K562 (cell line): Measurements from ENCODE around the gene SSBP2. TPM values are rescaled to one million over a fixed set of nuclear protein-coding genes. Genes with fewer than 3 reads are reported as not detected.

Experiments used
- C11orf30 ChIP-seq: fragments of 450-650 bp; IDR thresholded peaks from 2 replicates; pipeline ENCODE4 v1.6.1; 2016; ENCODE audit warnings: low read depth, mild to moderate bottlenecking
- CBX3 ChIP-seq, 2 experiments: IDR thresholded peaks; 1 replicate in 1 of 2; 2 replicates in 1 of 2; pipeline ENCODE4 v1.6.1; 2012; ENCODE audit warnings: inconsistent platforms in 2 of 2, low read length in 2 of 2, borderline replicate concordance in 1 of 2, control low read depth in 1 of 2
- CC2D1A ChIP-seq: fragments of 450-650 bp; IDR thresholded peaks from 2 replicates; pipeline ENCODE4 v1.6.1; 2017; ENCODE audit warnings: mild to moderate bottlenecking
- CREB5 ChIP-seq: fragments of 250-450 bp; sonication (Bioruptor Pico); IDR thresholded peaks from 2 replicates; pipeline ENCODE4 v1.5.0; 2020; ENCODE audit warnings: mild to moderate bottlenecking
- DLX4 ChIP-seq: fragments of 250-450 bp; sonication (Bioruptor Pico); IDR thresholded peaks from 2 replicates; pipeline ENCODE4 v1.6.1; 2021; ENCODE audit warnings: mild to moderate bottlenecking
- EP400 ChIP-seq: fragments of 450-650 bp; IDR thresholded peaks from 2 replicates; pipeline ENCODE4 v1.6.1; 2017; ENCODE audit warnings: antibody characterized with exemption, mild to moderate bottlenecking, moderate library complexity
- HNRNPUL1 ChIP-seq: fragments of 200-400 bp; formaldehyde crosslinking; IDR thresholded peaks from 2 replicates; pipeline ENCODE4 v1.6.1; 2017; ENCODE audit warnings: low read length
- HSF4 ChIP-seq: fragments of 250-450 bp; sonication (Bioruptor Pico); IDR thresholded peaks from 2 replicates; pipeline ENCODE4 v2.1.2; 2022; ENCODE audit warnings: mild to moderate bottlenecking, moderate library complexity, borderline replicate concordance
- IRF1 ChIP-seq: sonication (generic); formaldehyde crosslinking; IDR thresholded peaks from 2 replicates; pipeline ENCODE4 v1.8.0; 2022; ENCODE audit warnings: missing genetic modification reagents, mild to moderate bottlenecking, borderline replicate concordance
- JUND ChIP-seq, 2 experiments: IDR thresholded peaks; 2 replicates in 1 of 2; 3 replicates in 1 of 2; pipeline ENCODE4 v1.6.1; 2011; ENCODE audit warnings: borderline replicate concordance in 2 of 2, low read depth in 2 of 2, low read length in 2 of 2, improper control_type of control experiment in 1 of 2, missing biosample characterization in 1 of 2, missing genetic modification characterization in 1 of 2, missing genetic modification reagents in 1 of 2
- MCM3 ChIP-seq: fragments of 450-650 bp; IDR thresholded peaks from 2 replicates; pipeline ENCODE4 v1.6.1; 2016
- PHF8 ChIP-seq: fragments of 200-600 bp; sonication (generic); IDR thresholded peaks from 2 replicates; pipeline ENCODE4 v1.6.1; 2012; ENCODE audit warnings: mixed run types, mild to moderate bottlenecking, inconsistent platforms, low read length, moderate library complexity, borderline replicate concordance
- PHTF2 ChIP-seq: fragments of 250-450 bp; sonication (Bioruptor Pico); IDR thresholded peaks from 2 replicates; pipeline ENCODE4 v1.5.0; 2021; ENCODE audit warnings: mild to moderate bottlenecking
- POLR2H ChIP-seq: IDR thresholded peaks from 2 replicates; pipeline ENCODE4 v1.6.1; 2016; ENCODE audit warnings: missing genetic modification characterization, low read depth, mild to moderate bottlenecking, control low read depth, missing compliant biosample characterization, moderate library complexity
- PRPF4 ChIP-seq: fragments of 200-400 bp; formaldehyde crosslinking; IDR thresholded peaks from one replicate; pipeline ENCODE4 v1.6.1; 2017; ENCODE audit warnings: low read length, low read depth, mild to moderate bottlenecking; ENCODE audit not compliant: insufficient read depth, poor library complexity, severe bottlenecking
- SMARCB1 ChIP-seq: IDR thresholded peaks from 2 replicates; pipeline ENCODE4 v1.6.1; 2011; ENCODE audit warnings: improper control_type of control experiment, low read depth; ENCODE audit not compliant: insufficient read length
- SMARCC2 ChIP-seq: fragments of 450-650 bp; IDR thresholded peaks from 2 replicates; pipeline ENCODE4 v1.6.1; 2017; ENCODE audit warnings: antibody characterized with exemption, moderate library complexity, mild to moderate bottlenecking, low read depth
- SMARCE1 ChIP-seq: fragments of 450-650 bp; IDR thresholded peaks from 2 replicates; pipeline ENCODE4 v1.7.1; 2016; ENCODE audit warnings: mild to moderate bottlenecking
- SREBF2 ChIP-seq: sonication (generic); formaldehyde crosslinking; IDR thresholded peaks from 2 replicates; pipeline ENCODE4 v1.4.0; 2020; ENCODE audit warnings: mild to moderate bottlenecking, missing genetic modification reagents
- SRSF1 ChIP-seq: fragments of 200-400 bp; formaldehyde crosslinking; IDR thresholded peaks from 2 replicates; pipeline ENCODE4 v1.6.1; 2017; ENCODE audit warnings: mild to moderate bottlenecking, low read depth, low read length, moderate library complexity
- STAT5A ChIP-seq: IDR thresholded peaks from 2 replicates; pipeline ENCODE4 v1.6.1; 2012; ENCODE audit warnings: low read length, inconsistent platforms, borderline replicate concordance
- TARDBP ChIP-seq: fragments of 450-650 bp; IDR thresholded peaks from 2 replicates; pipeline ENCODE4 v1.6.1; 2016
- ZBTB7A ChIP-seq: IDR thresholded peaks from 2 replicates; pipeline ENCODE4 v1.6.1; 2011; ENCODE audit warnings: low read depth, mild to moderate bottlenecking, low read length, moderate library complexity, borderline replicate concordance; ENCODE audit not compliant: control insufficient read depth
- ZC3H11A ChIP-seq: IDR thresholded peaks from 2 replicates; pipeline ENCODE4 v1.6.1; 2012; ENCODE audit warnings: low read depth, low read length, improper control_type of control experiment
- ZFPM2 ChIP-seq: fragments of 250-450 bp; sonication (Bioruptor Pico); IDR thresholded peaks from 2 replicates; pipeline ENCODE4 v1.5.1; 2022; ENCODE audit warnings: mild to moderate bottlenecking
- ZNF143 ChIP-seq: sonication (generic); formaldehyde crosslinking; IDR thresholded peaks from 2 replicates; pipeline ENCODE4 v1.9.0; 2022; ENCODE audit warnings: mild to moderate bottlenecking, missing genetic modification reagents
- ZNF217 ChIP-seq: sonication (generic); formaldehyde crosslinking; IDR thresholded peaks from 2 replicates; pipeline ENCODE4 v1.8.0; 2022; ENCODE audit warnings: mild to moderate bottlenecking, missing genetic modification reagents
- ZNF316 ChIP-seq: fragments of 450-650 bp; IDR thresholded peaks from 2 replicates; pipeline ENCODE4 v1.6.1; 2016
- ZZZ3 ChIP-seq: fragments of 450-650 bp; IDR thresholded peaks from 2 replicates; pipeline ENCODE4 v1.6.1; 2016; ENCODE audit warnings: antibody characterized with exemption, mild to moderate bottlenecking, moderate library complexity
- polyA plus RNA-seq, 8 experiments: library from polyadenylated mRNA; depleted of rRNA in 4 of 8; stranded (reverse) in 5 of 8; unstranded in 3 of 8; fragments of >200 nt; fragmentation: Nextera tagmentation in 2 of 8; fragmentation: Illumina TruSeq in 1 of 8; extraction: Ambion mirVana in 2 of 8; extraction: Trizol in 1 of 8; gene quantifications; 2 replicates each; pipeline versions ENCODE4 v1.2.1 to v1.2.3, GENCODE V29; 2011 to 2014; ENCODE audit warnings: inconsistent platforms in 1 of 8, missing spikeins in 1 of 8
- total RNA-seq, 7 experiments: library from RNA; depleted of rRNA in 6 of 7; stranded (reverse); fragments of >200 nt in 6 of 7; fragmentation: Illumina TruSeq in 2 of 7; extraction: Trizol in 2 of 7; gene quantifications; 2 replicates each; pipeline versions ENCODE4 v1.2.1 to v1.2.3, GENCODE V29; 2011 to 2021; ENCODE audit warnings: low replicate concordance in 1 of 7

Gene SSBP2
- total and polyA plus RNA-seq, 9 of the 15 experiments (the other 6 are each of a cell fraction or from before 2014, with no cell fraction given) = 22.3 to 133 (median 42.1) TPM

- no peak for TF ChIP-seq ZZZ3
- TF ChIP-seq DLX4 (CRISPR knock-in tag) = no peak
- peak; percentile 46; the same call in 1 of the 2 replicates for TF ChIP-seq SMARCE1
- TF ChIP-seq ZC3H11A = no peak
- TF ChIP-seq CREB5 = no peak
- no peak for TF ChIP-seq C11orf30
- no peak for TF ChIP-seq MCM3
- TF ChIP-seq PRPF4 = no peak
- TF ChIP-seq PHF8 = no peak
- TF ChIP-seq HNRNPUL1 = no peak
- TF ChIP-seq SREBF2 (CRISPR knock-in tag) = no peak
- no peak for TF ChIP-seq TARDBP
- TF ChIP-seq PHTF2 = no peak
- no peak for TF ChIP-seq EP400
- TF ChIP-seq HSF4 (CRISPR knock-in tag) = no peak
- no peak for TF ChIP-seq JUND (IDR thresholded peaks at IDR 0.05; ENCODE audit: borderline replicate concordance, low read depth, low read length)
- no peak for TF ChIP-seq JUND (tag; IDR thresholded peaks at IDR 0.05; ENCODE audit: borderline replicate concordance, low read depth, low read length)
- TF ChIP-seq SRSF1 = no peak
- TF ChIP-seq ZNF316 = peak; percentile 45
- no peak for TF ChIP-seq ZFPM2 (CRISPR knock-in tag)
- TF ChIP-seq IRF1 = no peak
- no peak for TF ChIP-seq ZNF217
- TF ChIP-seq CBX3 (IDR thresholded peaks at IDR 0.05; ENCODE audit: borderline replicate concordance in 1 of 2, low read length in 2 of 2) = peak in 1 of 2 experiments; percentile 35; a peak in 1 of 3 replicates
- no peak for TF ChIP-seq ZNF143 (CRISPR knock-in tag)
- TF ChIP-seq STAT5A = peak; percentile 31; the same call in 1 of the 2 replicates
- TF ChIP-seq SMARCB1 = no peak
- no peak for TF ChIP-seq POLR2H
- TF ChIP-seq CC2D1A = no peak; the same call in 1 of the 2 replicates
- no peak for TF ChIP-seq ZBTB7A
- no peak for TF ChIP-seq SMARCC2
These were observed 12.5 kb upstream of the SSBP2 start (continued) for GRCh38 chr5:81763294-81763928.
